HG03139 (cell line): ENCODE data around the gene NFYC.

Experiments used
- ATAC-seq: cut with Tn5 transposase; IDR thresholded peaks from one replicate; pipeline ENCODE4 v1.9.1; 2021; ENCODE audit not compliant: unreplicated experiment

Gene NFYC

DNA sequence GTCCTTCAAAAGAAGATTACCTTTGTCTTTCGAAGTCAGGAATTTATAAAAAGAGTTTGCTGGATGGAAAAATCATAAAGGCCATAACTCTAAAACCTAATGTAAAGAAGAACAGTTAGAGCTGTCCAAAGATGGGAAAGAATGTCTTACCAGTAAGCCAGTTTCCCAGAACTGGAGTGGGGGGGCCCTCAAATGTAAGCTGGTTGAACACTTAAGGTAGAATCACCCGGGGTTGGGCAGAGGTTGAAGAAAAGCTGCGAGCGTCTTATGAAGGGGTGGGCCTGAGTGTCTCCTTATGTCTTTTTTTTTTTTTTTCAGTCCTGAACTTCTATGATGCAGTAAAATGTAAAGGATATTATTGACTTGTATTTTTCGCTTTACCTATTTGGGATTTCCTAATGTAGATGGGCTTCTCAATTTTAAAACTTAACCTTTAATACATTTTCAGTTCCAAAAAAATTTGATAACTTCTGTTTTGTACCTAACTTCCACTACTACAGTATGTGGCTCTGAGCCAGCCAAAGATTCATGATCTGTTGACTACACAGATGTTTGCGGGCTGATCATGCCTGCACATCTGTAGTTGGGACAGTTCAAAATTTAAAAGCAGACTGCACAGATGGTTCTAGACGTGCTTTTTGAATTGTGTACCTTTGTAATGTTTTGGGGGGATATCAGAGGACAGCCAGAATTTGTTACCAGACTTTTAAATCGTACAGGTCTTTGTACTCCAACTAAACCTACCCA lies 43.6 kb downstream of the NFYC start:
- ATAC-seq, result no peak

DNA sequence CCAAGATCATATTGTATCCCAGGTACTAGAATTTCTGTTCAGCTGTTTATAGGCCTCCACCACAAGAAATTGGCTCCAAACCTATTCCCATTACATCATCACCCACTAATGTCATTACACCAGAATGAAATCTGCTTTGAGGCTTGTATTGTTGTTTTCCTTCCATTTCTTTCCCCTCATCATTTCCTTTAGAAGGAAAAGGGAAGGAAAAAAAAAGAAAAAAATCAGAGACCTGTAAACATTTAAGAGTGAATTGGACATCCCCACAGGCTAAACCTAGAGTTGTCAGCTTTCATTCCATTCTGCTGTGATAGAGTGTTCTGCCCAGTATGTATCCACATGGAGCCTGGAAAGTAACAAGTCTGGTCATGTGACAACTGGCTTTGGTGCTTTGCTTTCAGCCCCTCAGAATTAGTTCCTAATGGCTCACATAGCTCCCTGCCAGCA lies 44.6 kb downstream of the NFYC start:
- ATAC-seq, result no peak

GRCh38 chr1:40738831-40739230 lies 47.3 kb downstream of the NFYC start:
- no peak for ATAC-seq

DNA sequence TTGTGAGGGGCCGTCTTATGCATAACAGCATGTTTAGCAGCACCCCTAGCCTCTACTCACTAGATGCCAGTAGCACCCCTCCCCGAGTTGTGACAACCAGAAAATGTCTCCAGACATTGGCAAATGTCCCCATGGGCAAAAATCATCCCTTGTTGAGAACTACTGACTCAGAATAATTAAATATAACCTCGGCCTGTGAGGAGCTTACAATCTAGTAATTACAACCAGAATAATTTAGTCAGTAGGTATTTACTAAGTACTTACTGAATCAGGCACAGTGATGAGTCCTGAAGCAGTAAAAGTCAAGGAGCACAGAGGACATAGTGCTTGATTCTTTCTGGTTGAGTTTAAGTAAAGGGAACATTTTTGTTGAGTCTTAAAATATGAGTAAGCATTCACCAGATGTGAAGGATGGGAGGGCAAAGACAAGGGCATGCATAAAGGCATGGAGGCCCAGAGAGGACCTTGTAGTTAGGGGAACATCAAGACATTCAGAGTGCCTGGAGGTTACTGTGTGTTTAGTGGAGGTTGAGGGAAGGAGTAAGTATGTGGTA lies 48.0 kb downstream of the NFYC start:
- no peak for ATAC-seq

GRCh38 chr1:40740039-40740996 lies 48.8 kb downstream of the NFYC start:
- ATAC-seq, result no peak

DNA sequence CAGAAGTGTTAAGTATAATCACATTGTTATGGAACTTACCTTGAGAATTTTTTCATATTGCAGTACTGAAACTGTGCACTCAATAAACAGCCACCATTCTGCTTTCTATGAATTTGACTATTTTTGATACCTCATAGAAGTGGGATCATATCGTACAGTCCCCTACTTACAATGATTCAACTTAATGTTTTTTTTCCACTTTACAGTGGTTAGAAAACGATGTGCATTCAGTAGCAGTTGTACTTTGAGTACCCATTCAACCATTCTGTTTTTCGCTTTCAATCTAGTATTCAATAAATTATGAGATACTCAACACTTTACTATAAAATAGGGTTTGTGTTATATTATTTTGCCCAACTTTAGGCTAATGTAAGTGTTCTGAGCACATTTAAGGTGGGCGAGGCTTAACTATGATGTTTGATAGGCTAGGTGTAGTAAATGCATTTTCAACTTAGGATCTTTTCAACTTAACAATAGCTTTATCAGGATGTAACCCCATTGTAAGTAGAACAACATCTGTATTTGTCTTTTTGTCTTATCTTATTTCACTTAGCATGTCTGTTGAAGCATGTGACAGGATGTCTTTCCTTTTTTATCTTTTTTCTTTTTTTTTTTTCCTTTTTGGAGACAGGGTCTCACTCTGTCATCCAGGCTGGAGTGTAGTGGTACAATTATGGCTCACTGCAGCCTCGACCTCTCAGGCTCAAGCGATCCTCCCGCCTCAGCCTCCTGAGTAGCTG lies 49.7 kb downstream of the NFYC start:
- no peak for ATAC-seq

DNA sequence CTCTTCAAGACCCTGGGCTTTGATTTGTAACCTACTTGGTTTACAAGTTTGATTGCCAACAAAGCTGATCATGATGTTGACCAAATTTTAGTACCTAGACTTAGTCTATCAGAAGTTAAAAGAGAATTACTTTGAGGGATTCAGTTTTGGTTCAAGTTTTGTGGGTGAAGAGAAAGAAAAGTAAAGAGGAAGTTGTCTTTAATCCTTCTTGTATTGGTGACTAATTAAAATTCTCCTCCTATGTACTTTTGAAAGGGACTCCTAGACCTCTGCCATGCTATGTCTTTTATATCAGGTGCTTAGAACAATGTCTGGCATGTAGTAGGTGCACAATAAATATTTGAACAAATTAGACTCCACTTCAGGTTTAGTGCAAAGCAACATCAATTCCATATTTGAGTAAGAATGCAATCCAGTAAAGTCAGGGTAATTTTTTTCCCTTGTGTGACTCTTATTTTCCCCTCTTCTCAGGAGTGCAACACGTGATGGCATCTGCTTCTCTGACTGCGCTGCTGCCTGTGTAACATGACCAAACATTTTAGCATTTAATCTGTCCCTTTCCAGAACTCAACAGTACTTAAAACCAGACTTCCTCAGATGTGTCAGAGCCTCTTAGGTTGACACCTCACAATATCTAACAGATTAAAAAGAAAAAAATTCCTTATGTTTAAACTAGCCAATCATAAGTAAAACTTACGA lies 51.0 kb downstream of the NFYC start:
- ATAC-seq, result no peak

- ATAC-seq, result no peak
Observed at GRCh38 chr1:40743452-40743851, 51.9 kb downstream of the NFYC start.

DNA sequence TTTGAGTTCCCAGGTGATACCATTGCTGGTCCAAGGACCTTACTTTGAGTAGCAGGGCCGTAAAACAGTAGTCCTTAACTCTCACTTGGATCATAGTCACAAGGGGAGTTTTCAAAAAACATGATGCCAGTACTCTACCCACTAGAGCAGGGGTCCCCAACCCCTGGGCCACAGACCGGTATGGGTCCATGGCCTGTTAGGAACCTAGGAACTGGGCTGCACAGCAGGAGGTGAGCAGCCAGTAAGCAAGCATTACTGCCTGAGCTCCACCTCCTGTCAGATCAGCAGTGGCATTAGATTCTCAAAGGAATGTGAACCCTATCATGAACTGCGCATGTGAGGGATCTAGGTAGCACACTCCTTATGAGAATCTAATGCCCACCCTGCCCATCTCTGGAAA lies 52.4 kb downstream of the NFYC start:
- ATAC-seq, result no peak

GRCh38 chr1:40745176-40745575 lies 53.7 kb downstream of the NFYC start:
- ATAC-seq, result no peak

DNA sequence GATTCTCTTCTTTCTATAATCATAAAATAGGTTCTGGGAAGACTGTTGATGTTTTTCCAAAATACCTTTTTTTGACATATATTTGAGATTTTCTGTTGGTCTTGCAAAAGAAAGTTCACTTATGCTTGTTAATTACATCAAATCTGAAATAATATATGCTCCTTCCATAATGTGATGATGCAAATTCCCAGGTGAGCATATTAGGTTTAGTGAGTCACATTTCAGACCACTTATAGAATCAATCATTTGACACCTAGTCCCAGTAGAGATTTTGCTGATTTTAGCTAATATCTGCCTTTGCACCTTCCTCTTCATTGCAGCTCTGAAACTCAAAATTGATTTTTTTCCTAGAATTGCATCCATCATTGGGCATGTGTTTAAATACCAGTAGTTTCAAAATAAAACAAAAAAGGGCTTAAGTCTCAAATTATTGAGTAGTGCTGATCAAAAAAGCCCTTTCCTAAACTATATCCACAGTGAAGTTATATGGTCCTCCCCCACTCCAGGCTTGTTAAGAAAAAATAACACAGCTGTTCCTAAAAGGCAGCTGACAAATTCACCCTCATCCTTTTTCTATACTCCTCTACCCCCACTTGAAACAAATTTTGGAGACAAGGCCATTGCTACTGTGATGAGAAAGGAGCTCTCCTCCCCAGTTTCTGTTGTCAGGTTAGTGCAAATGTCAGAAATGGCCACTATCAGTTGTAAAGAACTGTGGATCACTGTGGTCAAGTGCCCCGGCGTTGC lies 55.0 kb downstream of the NFYC start:
- no peak for ATAC-seq

DNA sequence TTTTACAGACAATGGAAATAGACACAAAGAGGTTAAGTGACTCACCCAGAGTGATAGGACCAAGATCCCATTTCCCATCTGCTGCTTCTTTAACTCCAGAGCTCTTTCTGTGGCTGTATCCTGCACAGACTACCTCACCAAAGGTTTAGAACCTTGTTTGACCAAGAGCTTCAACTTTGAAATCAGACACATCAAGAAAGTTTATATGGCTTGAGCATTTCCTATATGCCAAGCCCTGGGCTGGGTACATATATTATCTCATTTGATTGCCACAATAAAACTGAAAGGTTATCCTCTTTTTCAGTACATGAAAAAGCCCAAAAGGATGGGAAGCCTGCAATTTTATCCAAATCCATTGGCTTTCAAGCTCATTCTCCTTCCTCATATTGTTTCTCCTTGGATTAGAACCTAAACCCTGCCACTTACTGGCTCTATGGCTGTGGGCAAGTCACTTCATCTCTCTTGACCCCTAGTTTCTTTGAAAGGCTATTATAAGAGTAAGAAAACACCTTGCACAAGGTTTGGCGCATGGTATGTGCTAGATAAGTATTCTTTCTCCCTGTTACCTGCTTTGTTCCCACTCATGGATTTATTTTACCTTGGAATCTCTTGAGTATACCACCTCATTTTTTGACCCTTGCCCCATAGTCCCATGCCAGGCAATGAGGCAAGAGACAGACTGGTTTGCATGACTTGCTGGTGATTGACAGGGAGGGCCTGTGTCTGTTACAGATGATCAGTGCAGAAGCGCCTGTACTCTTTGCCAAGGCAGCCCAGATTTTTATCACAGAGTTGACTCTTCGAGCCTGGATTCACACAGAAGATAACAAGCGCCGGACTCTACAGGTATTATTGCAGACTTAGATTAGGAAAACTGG lies 57.6 kb downstream of the NFYC start:
- ATAC-seq, result no peak

DNA sequence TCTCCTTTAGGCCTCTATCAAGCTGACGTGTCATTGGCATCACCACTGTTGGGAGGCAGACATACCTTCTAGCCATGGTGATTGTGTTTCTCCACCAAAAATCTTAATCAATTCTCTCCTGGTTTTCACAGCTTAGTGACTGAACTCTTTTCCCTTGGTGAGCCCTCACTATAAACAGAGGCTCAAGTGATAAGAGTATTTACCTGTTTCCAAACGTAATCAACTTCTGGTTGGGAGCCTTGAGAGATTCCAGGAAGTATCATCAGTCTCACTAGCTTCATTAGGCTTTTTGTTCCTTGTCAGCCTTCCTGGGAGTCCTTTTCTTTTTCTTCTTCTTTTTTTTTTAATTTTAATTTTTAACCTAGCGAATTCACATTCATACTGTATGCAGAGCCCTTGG lies 58.3 kb downstream of the NFYC start:
- no peak for ATAC-seq

GRCh38 chr1:40750451-40750908 lies 59.0 kb downstream of the NFYC start:
- no peak for ATAC-seq

GRCh38 chr1:40751802-40752201 lies 60.3 kb downstream of the NFYC start:
- ATAC-seq, result no peak

DNA sequence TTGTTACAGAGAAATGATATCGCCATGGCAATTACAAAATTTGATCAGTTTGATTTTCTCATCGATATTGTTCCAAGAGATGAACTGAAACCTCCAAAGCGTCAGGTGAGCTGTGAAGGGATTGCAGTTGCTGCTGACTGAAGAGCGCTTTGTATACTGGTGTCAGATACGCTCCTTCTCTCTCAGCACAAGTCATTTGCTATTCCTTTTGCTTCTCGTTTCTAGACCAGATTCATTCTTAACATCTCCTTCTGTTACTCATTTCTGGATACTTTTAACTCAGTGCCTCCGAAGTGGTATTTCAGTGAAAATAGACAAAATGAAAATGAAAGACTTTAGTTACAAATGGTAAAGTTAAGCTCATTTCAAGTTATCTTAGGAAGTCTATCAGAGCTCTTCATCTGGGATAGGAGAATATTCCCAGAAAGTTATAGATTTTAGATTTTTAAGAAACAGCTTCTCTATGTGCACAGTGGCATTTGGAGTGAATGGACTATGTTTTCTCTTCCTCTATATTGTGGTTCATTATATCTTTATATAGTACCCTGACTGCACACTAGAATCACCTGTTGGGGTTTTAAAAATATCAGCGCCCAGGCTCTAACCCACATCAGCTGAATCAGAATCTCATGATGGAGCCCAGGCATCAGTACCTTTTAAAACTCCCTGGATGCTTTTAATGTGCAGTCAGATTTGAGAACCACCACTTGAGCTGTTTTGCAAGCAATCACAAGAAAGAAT lies 61.8 kb downstream of the NFYC start:
- no peak for ATAC-seq

- ATAC-seq, result no peak
Observed at GRCh38 chr1:40754201-40754600, 62.7 kb downstream of the NFYC start.

- ATAC-seq, result no peak
Observed at GRCh38 chr1:40755067-40755466, 63.6 kb downstream of the NFYC start.
